AG08396 (cell line): ENCODE results near the gene TTC33.
"Not testable (repeated sequence)": the region's sequence is repeated elsewhere in the genome, so short reads cannot be mapped to it uniquely, and the experiment has no call there.

Experiments
- DNase-seq: peaks from one replicate; pipeline ENCODE4 v3.0.0; 2012; ENCODE audit warnings: low spot score, mixed read lengths

The TTC33 gene

GRCh38 chr5:40653221-40654022 lies 102.3 kb downstream of the TTC33 start:
- DNase-seq, result no peak

GRCh38 chr5:40652441-40653220 lies 103.1 kb downstream of the TTC33 start:
- no peak for DNase-seq

GRCh38 chr5:40651201-40651600 lies 104.6 kb downstream of the TTC33 start:
- no peak for DNase-seq

- no peak for DNase-seq
Measured at GRCh38 chr5:40649463-40650030, 106.2 kb downstream of the TTC33 start.

- no peak for DNase-seq
Measured at GRCh38 chr5:40648150-40648549, 107.6 kb downstream of the TTC33 start.

- DNase-seq, result no peak
Measured at GRCh38 chr5:40646266-40646665, 109.5 kb downstream of the TTC33 start.

- not testable (repeated sequence) for DNase-seq
Measured at GRCh38 chr5:40639531-40639930, 116.2 kb downstream of the TTC33 start.

GRCh38 chr5:40634593-40634992 lies 121.2 kb downstream of the TTC33 start:
- DNase-seq, result no peak

GRCh38 chr5:40634154-40634553 lies 121.6 kb downstream of the TTC33 start:
- no peak for DNase-seq

- no peak for DNase-seq
Measured at GRCh38 chr5:40631236-40631635, 124.5 kb downstream of the TTC33 start.

GRCh38 chr5:40630126-40630525 lies 125.6 kb downstream of the TTC33 start:
- DNase-seq, result no peak

- no peak for DNase-seq
Measured at GRCh38 chr5:40628407-40628806, 127.4 kb downstream of the TTC33 start.

GRCh38 chr5:40627706-40628105 lies 128.1 kb downstream of the TTC33 start:
- no peak for DNase-seq

- DNase-seq, result no peak
Measured at GRCh38 chr5:40626801-40627200, 129.0 kb downstream of the TTC33 start.

- no peak for DNase-seq
Measured at GRCh38 chr5:40623480-40624420, 132.0 kb downstream of the TTC33 start.

GRCh38 chr5:40622463-40623252 lies 133.1 kb downstream of the TTC33 start:
- DNase-seq, result no peak

- no peak for DNase-seq
Measured at GRCh38 chr5:40619421-40619820, 136.3 kb downstream of the TTC33 start.

GRCh38 chr5:40618926-40619325 lies 136.8 kb downstream of the TTC33 start:
- no peak for DNase-seq

GRCh38 chr5:40616781-40617180 lies 139.0 kb downstream of the TTC33 start:
- no peak for DNase-seq

- no peak for DNase-seq
Measured at GRCh38 chr5:40615586-40616170, 140.1 kb downstream of the TTC33 start.
